Right lobe of liver (tissue), 4 donors: Measurements from ENCODE around the gene F10.

Experiments
- CTCF ChIP-seq, 4 donors: fragments of 200-600 bp in 3 of 4; fragments of 450-650 bp in 1 of 4; IDR thresholded peaks; one replicate each; pipeline versions ENCODE4 v1.5.1 to v1.8.0; 2016 to 2022; ENCODE audit warnings: antibody characterized with exemption in 4 of 4, mild to moderate bottlenecking in 2 of 4
- POLR2A ChIP-seq: fragments of 450-650 bp; IDR thresholded peaks from one replicate; pipeline ENCODE4 v1.6.1; 2017; ENCODE audit warnings: antibody characterized with exemption, mild to moderate bottlenecking
- donor health status: DM: no; HTN: no; CAD: no.
- donor health status: DM: no; HTN: no; CAD: no.
- donor health status: DM: no; HTN: yes; CAD: no.

- no peak for TF ChIP-seq CTCF (IDR thresholded peaks at IDR 0.05)
- TF ChIP-seq POLR2A: no peak
Observed at GRCh38 chr13:113083022-113083373, 39.6 kb upstream of the F10 start.
